Lower leg skin (tissue), 3 donors: Measurements from ENCODE around the gene SETD3.

Experiments used
- POLR2A ChIP-seq, 2 donors: fragments of 450-650 bp; IDR thresholded peaks; one replicate each; pipeline ENCODE4 v1.6.1; 2016 to 2017; ENCODE audit warnings: antibody characterized with exemption in 2 of 2, mild to moderate bottlenecking in 1 of 2, moderate library complexity in 1 of 2
- TF ChIP-seq, protein P1 (sequence below), 3 donors: fragments of 450-650 bp; IDR thresholded peaks; one replicate each; pipeline ENCODE4 v1.5.1; 2016; ENCODE audit warnings: antibody characterized with exemption in 3 of 3, mild to moderate bottlenecking in 3 of 3, moderate library complexity in 2 of 3

DNA sequence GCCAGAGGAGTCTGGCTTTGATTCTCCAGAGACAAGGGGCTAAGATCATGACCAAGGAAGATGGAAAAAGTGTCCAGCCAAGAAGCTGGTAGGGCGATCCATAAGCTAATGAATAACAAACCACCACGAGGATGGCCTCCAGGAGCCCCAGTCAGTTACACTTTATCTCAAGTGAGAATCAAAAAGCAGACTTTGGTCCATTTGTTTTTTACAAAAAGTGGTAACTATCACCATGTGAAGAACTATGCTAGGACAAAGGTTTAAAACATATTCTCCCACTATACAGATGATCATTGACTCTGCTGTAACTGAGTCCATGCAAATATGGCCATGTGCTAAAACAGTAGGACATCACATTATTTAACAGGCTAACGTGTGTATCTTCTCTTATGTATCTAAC lies 13.9 kb downstream of the SETD3 start:
- TF ChIP-seq, protein P1, sequence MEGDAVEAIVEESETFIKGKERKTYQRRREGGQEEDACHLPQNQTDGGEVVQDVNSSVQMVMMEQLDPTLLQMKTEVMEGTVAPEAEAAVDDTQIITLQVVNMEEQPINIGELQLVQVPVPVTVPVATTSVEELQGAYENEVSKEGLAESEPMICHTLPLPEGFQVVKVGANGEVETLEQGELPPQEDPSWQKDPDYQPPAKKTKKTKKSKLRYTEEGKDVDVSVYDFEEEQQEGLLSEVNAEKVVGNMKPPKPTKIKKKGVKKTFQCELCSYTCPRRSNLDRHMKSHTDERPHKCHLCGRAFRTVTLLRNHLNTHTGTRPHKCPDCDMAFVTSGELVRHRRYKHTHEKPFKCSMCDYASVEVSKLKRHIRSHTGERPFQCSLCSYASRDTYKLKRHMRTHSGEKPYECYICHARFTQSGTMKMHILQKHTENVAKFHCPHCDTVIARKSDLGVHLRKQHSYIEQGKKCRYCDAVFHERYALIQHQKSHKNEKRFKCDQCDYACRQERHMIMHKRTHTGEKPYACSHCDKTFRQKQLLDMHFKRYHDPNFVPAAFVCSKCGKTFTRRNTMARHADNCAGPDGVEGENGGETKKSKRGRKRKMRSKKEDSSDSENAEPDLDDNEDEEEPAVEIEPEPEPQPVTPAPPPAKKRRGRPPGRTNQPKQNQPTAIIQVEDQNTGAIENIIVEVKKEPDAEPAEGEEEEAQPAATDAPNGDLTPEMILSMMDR (IDR thresholded peaks at IDR 0.05) = no peak
- no peak for TF ChIP-seq POLR2A (IDR thresholded peaks at IDR 0.05)
